ENCODE measurements around the gene PPA2.
"Not testable (repeated sequence)": the region's sequence is repeated elsewhere in the genome, so short reads cannot be mapped to it uniquely, and the experiment has no call there.

The PPA2 gene

DNA sequence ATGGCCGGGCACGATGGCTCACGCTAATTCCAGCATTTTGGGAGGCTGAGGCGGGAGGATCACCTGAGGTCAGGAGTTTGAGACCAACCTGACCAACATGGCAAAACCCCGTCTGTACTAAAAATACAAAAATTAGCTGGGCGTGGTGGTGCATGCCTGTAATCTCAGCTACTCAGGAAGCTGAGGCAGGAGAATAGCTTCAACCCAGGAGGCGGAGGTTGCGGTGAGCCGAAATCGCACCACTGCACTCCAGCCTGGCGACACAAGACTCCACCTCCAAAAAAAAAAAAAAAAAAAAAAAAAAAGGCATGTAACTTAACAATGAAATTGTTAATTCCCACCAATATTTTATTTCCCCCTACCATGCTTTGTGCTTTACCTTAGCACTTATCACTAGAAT, 15.3 kb downstream of the PPA2 start:
- not testable (repeated sequence) for DNase-seq (ENCODE audit: low spot score)

DNA sequence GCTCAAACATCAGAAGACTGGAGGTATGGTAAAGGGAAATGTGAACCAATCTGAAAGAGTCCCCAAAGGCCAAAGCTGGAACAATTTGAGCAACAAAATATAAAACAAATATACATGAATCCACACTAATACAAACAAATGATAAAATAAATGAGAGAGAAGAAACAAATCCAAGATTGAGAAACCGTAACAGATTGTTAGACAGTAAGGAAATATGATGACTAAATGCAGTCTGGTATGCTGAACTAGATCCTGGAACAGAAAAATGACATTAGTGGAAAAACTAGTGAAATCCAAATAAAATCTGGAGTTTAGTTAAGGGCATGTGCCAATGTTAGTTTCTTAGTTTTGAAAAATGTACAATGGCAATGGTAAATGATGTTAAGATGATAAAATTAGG, 15.9 kb downstream of the PPA2 start:
- no peak for DNase-seq (ENCODE audit: low spot score)

DNA sequence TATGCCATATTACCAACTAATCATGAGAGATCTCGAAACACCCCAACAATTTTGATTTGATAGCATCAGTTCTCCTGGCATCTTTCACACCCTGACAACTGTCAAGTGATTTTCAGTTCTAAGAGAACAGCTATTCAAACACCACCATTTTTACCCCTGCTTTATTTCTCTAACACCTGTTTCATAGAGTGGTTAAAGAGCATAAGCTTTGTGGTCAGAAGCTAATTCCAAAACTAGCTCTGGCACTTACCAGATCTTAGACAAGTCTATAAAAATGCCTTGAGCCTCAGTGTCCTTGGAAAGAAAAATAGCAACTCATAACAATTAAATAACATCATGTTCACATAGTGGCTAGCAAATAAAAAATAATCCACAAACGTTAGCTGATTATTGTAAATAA, 17.9 kb downstream of the PPA2 start:
- no peak for DNase-seq (ENCODE audit: low spot score)

DNA sequence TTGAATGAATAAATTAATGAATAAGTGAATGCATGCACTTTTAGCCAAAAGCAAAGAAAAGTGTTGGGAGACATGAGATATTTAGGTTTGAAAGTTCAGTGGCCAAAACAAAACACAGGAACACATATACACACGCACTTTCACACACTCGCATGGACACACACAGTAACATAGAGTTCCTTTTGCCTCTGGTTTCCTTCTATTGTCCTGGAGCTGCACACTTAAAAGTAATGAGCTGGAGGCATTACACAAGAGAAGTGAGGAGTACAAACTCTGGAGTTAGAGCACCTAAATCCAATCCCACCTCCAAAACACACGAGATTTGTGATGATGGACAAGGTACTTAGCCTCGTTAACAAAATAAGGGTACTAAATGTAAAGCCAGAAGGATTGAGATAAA, 18.7 kb downstream of the PPA2 start:
- DNase-seq (ENCODE audit: low spot score), result no peak

DNA sequence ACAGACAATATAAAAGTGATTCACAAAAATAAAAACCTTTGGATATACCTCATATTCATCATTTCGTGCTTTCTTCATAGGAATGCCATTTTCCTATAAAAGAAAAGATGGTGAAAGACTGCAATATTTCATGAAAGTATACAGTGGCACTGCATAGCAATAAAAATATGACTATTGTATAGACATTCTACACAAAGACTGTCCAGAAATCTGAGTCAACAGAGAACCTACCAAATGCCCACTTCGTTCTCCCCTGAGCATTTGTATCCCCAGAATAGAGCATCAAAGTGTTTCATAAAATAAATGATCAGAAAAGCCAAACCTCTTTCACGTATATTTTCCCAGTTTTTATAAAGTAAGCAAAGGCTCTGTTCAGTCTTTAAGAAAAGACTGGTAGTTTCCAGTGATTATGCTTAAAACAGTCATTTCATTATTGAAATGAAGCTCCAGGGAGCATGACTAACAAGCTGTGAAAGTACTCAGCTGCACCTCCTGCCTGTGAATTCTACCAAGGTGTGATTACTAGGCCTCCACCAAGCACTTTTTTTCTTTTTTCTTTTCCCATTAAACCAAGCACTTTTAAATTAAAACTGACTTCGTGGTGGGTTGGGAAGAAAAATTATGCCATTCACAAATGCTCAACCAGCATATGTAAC, 20.2 kb downstream of the PPA2 start:
- no peak for DNase-seq (ENCODE audit: low spot score)

DNA sequence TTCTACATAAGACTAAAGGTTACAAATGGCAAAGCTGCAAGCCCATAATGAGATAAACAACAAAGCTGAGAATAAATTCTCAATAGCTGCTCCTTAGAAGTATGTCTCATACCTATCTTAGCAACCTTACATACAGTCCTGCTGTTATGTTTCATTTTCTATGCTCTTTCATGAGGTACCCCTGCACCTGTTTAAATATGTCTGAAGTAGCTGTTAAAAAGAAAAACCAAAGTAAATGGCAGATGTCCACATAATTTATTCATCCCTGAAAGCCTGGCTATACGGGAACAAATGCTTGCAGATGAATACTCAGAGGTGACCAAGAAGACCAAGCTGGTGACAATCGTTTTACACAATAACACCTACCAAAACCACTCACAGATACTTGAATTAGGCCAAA, 22.5 kb downstream of the PPA2 start:
- no peak for DNase-seq (ENCODE audit: low spot score)

DNA sequence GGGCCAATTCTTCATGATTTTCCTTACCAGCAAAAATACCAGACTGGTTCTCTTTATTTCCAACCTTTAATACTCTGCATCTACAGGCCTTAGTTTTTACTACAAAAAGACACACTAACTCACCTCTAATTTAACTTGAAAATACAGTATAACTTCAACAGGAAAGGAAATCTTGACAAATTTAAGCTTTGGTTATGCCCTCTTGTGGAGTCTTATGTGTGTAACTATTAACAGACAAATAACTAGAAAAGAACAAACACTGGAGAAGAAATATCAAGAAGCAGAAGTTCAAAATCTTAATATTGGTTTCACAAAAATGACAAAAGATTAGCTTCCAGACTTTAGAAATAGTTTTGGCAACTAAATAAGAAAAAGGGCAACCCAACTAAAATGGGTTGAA, 33.0 kb downstream of the PPA2 start:
- DNase-seq (ENCODE audit: low spot score), result no peak

DNA sequence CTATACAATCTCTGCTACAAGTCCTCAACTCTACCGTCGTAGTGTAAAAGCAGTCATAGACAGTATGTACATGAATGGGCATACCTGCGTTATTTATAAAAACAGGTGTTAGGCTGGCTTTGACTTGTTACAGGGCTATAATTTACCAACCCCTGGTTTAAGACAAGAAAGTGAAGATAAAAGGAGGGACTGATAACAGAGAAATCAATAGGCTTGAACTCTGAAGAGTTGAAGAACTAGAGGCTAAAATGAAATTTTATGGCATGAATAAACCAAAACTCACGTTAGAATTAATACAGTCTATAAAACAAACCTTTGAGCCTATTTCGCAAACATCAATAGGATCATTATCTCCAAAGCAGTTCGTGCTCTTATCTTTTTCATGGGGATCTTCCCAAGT, 36.2 kb downstream of the PPA2 start:
- DNase-seq (ENCODE audit: low spot score), result no peak

DNA sequence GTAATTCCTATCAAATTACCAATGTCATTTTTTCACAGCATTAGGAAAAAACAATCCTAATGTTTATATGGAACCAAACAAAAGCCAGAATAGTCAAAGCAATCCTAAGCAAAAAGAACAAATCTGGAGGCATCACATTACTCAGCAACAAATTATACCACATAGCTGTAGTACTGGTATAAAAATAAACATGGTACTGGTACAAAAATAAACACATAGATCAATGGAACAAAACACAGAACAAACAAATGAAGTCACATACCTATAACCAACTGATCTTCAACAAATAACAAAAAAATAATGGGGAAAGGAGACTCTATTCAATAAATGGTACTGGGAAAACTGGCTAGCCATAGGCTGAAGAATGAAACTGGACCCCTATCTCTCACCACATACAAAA, 37.4 kb downstream of the PPA2 start:
- no peak for DNase-seq (ENCODE audit: low spot score)

DNA sequence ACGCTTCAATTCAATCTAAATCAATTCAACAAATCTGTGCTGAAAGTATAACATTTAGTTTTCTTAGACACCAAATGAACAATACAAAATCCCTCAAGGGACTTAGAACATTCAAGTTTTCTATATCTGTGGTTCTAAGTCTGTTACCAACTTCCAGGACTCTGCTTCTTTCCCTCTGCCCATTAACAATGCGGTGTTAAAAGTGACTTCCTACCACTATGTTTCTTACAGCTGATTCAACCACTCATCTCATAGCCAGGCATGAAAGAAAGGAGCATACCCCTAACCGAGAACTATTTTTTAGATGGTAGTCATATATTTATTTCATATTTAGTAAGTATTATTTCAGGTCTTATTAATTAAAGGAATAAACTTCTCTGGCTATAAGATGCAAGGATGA, 38.9 kb downstream of the PPA2 start:
- no peak for DNase-seq (ENCODE audit: low spot score)

DNA sequence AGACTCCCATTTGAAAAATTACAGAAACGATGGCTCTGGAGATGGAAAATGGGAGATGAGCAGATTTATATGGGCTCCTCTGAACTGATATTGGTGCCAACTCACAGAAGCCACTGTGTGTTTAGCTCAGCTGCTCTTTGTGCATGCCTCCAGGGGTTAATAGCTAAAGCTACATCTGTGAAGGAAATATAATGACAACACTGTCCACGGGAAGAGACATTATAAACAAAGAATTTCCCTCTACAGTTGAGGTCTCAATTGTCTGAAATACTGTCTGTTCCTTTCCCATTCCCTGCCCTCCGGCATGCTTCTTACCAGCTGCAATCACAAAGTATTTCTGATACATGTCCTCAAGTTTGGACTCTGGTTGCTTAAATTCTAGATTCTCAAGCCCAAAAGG, 40.4 kb downstream of the PPA2 start:
- DNase-seq (ENCODE audit: low spot score), result no peak

DNA sequence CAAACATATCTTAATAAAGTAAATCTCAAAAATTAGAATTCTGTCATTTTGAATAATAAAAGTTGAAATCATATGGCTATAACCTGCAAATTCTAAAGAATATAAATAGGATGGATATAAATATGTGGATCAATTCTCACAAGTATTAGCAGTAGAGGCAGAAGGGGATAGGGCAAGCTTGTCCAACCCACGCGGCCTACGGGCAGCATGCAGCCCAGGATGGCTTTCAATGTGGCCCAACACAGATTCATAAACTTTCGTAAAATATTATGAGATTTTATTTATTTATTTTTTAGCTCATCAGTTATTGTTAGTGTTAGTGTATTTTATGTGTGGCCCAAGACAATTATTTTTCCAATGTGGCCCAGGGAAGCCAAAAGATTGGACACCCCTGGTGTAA, 41.4 kb downstream of the PPA2 start:
- DNase-seq (ENCODE audit: low spot score), result no peak

DNA sequence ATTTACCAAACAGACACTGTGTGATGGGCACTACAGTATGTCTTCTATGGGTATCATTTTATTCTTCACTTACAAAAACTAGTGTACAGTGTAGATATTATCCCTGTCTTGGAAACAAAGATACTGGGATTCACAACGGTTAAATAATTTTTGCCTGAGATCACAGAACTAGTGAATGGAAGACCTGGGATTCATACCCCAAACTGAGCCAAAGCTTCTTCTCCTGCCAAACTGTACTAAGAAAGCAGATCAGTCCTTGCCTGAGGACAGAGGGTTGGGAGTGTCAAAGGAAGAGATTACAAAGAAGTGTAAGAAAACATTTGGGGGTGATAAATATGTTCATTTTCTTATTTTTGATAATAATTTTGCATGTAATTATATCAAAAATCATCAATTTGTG, 43.1 kb downstream of the PPA2 start:
- DNase-seq (ENCODE audit: low spot score), result no peak

DNA sequence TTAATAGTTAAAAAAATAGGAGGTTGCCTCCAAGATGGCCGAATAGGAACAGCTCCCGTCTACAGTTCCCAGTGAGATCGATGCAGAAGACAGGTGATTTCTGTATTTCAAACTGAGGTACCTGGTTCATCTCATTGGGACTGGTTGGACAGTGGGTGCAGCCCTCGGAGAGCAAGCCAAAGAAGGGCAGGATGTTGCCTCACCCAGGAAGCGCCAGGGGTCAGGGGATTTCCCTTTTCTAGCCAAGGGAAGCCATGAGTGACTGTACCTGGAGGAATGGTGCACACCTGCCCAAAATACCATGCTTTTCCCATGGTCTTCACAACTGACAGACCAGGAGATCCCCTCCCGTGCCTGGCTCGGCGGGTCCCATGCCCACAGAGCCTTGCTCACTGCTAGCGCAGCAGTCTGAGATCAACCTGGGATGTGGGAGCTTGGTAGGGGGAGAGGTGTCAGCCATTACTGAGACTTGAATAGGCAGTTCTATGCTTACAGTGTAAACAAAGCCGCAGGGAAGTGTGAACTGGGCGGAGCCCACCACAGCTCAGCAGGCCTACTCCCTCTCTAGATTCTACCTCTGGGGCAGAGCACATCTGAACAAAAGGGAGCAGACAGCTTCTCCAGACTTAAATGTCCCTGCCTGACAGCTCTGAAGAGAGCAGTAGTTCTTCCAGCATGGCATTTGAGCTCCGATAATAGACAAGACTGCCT, 47.5 kb downstream of the PPA2 start:
- no peak for DNase-seq (ENCODE audit: low spot score)

DNA sequence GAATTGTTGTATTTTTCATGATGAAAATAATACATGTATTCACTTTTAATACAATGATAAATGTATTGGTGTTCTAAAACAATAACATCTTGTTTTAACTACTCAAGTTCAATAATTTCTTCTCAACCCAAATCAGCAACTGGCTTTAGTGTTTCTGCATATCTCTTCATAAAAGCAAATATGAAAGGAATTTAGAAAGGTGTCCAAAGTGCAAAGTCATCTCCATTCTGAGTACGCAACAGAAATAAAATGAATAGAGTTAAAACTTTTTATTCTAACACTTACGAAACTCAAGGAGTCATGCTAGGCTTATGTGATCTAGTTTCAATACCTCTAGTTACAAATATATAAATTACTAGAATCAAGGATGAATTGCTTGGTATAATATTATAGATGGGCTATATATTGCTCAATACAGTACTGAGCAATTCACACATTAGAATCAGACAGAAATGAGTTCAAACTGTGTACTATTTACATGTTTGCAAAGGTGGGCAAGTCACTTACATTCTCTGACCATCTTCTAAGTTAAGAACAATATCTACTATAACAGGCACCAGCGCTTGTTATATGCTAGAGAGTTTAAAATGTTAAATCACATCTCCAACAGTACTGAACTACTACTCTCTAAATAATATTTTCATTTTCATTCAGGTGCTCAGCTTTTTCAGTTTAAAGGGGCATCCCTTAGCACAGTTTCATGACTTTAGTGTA, 51.5 kb downstream of the PPA2 start:
- DNase-seq (ENCODE audit: low spot score), result no peak

DNA sequence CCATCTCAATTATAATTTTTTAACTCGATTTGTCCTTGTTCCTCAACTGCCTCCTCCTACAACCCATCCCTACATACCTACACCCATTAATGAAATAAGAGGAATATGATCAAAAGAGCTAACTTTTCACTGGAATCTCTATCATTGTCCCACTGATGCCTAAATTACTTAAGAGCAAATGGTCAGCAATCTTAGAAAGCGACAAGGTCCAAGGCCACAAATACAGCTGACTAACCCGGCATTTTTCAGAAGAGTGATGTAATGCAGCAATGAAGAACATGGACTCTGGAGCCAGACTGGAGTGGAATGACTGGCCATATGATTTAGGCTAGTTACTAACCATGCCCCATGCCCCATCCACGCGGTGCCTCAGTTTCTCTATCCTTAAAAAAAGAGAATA, 56.2 kb downstream of the PPA2 start:
- DNase-seq (ENCODE audit: low spot score), result no peak

DNA sequence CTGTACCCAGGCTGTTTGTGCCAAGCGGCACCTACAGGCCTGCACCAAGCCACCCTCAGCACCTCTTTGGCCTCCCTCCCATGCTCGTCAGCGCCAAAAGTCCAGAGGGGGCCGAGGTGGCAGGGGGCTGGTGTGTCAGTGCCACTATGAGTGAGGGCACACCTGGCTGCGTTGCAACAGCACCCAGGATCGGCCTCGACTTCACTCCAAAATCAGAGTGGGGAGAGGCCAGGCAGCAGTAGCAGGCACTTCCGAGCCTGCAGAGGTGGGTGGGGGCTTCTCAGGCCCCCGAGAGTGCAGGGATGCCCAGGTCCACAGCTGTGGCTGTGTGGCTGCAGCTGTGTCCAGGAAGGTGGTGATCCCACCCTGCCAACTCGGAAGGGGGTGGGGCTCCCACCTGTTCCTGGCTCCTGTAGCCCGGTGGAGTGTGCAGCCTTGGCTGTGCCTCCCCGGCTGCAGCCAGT, 58.5 kb downstream of the PPA2 start:
- DNase-seq (ENCODE audit: low spot score), result no peak

DNA sequence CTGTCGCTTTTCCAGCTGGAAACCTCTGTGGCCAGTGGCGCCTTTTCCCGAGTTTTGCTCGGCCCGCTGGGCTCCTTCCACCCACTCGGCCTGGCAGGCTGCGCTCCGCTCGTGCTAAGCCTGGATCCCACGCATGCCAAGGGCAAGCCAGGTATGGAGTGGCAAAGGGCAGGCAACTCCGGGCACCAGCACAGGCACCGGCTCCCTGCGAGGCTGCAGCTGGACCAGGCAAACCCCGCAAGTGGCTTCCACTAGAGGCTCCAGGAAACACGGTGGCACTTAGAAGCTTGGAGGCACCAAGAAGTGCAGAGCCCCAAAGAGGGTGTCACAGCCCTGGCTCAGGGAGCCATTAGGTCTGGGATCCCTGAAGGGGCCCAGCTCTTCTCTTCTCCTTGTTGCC, 59.5 kb downstream of the PPA2 start:
- DNase-seq (ENCODE audit: low spot score), result no peak

DNA sequence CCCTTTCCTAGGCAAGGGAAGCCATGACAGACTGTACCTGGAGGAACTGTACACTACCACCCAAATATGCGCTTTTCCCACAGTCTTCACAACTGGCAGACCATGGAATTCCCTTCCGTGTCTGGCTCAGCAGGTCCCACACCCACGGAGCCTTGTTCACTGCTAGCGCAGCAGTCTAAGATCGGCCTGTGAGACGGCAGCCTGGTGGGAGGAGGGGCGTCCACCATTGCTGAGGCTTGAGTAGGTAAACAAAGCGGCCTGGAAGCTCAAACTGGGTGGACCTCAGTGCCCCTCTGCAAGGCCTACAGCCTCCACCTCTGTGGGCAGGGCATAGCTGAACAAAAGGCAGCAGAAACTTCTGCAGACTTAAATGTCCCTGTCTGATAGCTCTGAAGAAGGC, 64.7 kb downstream of the PPA2 start:
- DNase-seq (ENCODE audit: low spot score), result not testable (repeated sequence)

DNA sequence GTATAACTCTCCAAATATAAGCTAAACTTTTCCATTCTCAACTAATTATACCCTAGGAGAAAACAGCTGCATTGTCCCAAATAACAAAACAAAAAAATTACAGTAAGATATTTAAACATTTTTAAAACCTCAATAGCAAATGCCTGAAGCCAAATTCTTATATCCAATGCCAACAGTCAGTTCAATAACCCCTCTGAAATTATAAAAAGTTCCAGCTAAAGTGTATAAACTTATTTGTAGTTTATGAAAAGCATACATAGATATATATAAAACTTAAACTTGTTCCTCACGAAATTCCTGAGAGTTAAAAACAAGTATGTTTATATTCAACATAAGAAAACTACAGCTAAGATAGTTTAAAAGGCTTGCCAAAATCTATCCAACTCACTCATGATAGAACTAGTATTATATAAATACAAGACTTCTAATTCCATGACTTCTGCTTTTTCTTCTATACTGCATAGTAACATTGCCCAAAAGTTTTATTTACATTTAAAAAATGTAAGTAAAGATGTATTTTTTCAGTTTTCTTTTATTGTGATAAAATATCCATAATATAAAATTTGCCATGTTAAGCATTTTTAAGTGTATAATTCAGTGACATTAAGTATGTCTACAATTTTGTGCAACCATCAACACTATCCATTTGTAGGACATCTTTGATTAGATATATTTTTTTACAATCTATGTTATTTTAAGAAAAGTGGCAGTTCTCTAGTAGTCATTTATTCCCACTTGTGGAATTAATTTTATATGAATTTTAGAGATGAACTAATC, 72.8 kb downstream of the PPA2 start:
- no peak for DNase-seq (ENCODE audit: low spot score)

DNA sequence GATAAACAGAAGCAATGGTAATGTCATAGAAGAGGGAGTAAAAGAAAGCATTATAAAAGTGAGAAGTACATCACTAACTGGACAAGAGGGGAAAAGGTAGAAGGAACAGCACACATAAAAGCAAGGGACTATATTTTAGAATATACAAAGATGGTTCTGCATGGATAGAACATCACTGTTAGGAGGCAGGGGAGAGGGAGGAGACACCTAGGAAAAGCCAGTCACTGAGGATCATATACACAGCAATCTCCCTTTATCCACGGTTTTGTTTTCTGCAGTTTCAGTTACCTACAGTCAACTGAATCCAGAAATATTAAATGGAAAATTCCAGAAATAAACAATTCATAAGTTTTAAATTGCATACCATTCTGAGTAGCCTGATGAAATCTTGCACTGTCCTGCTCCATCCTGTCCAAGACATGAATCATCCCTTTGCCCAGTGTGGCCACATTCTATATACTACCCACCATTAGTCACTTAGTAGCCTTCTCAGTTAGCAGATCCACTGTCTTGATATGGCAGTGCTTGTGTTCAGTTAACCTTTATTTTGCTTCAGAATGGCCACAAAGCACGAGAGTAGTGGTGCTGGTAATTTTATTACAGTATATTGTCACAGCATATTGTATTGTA, 74.2 kb downstream of the PPA2 start:
- peak; percentile 63 for DNase-seq (ENCODE audit: low spot score)

DNA sequence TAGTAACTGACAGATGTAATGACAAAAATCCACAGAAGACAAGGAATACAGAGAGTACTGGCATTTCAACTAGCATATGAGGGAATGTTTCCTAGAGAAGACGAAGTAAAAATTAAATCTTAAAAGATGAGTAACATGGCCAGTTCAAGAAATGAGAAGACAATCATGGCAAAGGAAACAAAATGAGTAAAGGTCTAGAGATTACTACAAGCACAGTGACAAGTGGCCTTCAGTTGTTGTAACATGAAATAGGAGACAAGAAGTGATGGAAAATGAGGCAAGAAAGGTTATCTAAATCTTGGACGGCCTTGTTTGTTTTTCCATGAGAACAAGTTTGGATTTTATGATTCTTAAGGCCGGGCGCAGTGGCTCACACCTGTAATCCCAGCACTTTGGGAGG, 81.0 kb downstream of the PPA2 start:
- DNase-seq (ENCODE audit: low spot score), result no peak

Data from AG08395 (cell line).